OCI-LY1 (cell line): ENCODE data around the gene POU5F1.

Experiments
- H2AFZ ChIP-seq: fragments of 200-600 bp; sonication (generic), shearing (Covaris generic); 2 replicates; pipeline ENCODE4 v1.6.0; 2014; ENCODE audit warnings: antibody characterized with exemption, mild to moderate bottlenecking, low read length
- H3F3A ChIP-seq: fragments of 200-600 bp; sonication (generic), shearing (Covaris generic); 2 replicates; pipeline ENCODE4 v1.6.0; 2014; ENCODE audit warnings: mild to moderate bottlenecking, antibody characterized with exemption, low read length, moderate library complexity; ENCODE audit not compliant: insufficient read depth
- H3K27ac ChIP-seq: fragments of 200-600 bp; sonication (generic); 2 replicates; pipeline ENCODE4 v1.5.1; 2014; ENCODE audit warnings: low read length, mixed run types, mild to moderate bottlenecking, low read depth; ENCODE audit not compliant: poor library complexity, severe bottlenecking
- H3K27me3 ChIP-seq: fragments of 200-600 bp; sonication (generic); 2 replicates; pipeline ENCODE4 v1.6.0; 2014; ENCODE audit warnings: antibody characterized with exemption, mild to moderate bottlenecking, low read length, moderate library complexity; ENCODE audit not compliant: insufficient read depth
- H3K36me3 ChIP-seq: fragments of 200-600 bp; sonication (generic); 2 replicates; pipeline ENCODE4 v1.6.1; 2014; ENCODE audit warnings: mild to moderate bottlenecking, antibody characterized with exemption, low read length, moderate library complexity, mixed read lengths; ENCODE audit not compliant: insufficient read depth
- H3K4me1 ChIP-seq: fragments of 200-600 bp; sonication (generic); 2 replicates; pipeline ENCODE4 v1.5.1; 2014; ENCODE audit warnings: mild to moderate bottlenecking, low read length, moderate library complexity; ENCODE audit not compliant: insufficient read depth, severe bottlenecking
- H3K4me2 ChIP-seq: fragments of 200-600 bp; sonication (generic), shearing (Covaris generic); 2 replicates; pipeline ENCODE4 v1.6.1; 2014; ENCODE audit warnings: low read length
- H3K4me3 ChIP-seq: fragments of 200-600 bp; sonication (generic); 2 replicates; pipeline ENCODE4 v1.5.1; 2014; ENCODE audit warnings: low read length, low read depth, mild to moderate bottlenecking, mixed read lengths; ENCODE audit not compliant: poor library complexity, severe bottlenecking
- H3K79me2 ChIP-seq: fragments of 200-600 bp; shearing (Covaris generic); 2 replicates; pipeline ENCODE4 v1.6.1; 2016; ENCODE audit warnings: mixed run types, low read length, mixed read lengths; ENCODE audit not compliant: insufficient read depth
- H3K9ac ChIP-seq: fragments of 200-600 bp; sonication (generic), shearing (Covaris generic); 2 replicates; pipeline ENCODE4 v1.6.1; 2014; ENCODE audit warnings: mild to moderate bottlenecking, low read length, mixed read lengths
- H3K9me2 ChIP-seq: fragments of 200-600 bp; sonication (generic), shearing (Covaris generic); 2 replicates; pipeline ENCODE4 v1.6.1; 2014; ENCODE audit warnings: low read depth, mild to moderate bottlenecking, low read length, mixed read lengths
- H3K9me3 ChIP-seq: fragments of 200-600 bp; shearing (Covaris generic); 2 replicates; pipeline ENCODE4 v1.6.1; 2014; ENCODE audit warnings: low read length, mixed read lengths
- H4K20me1 ChIP-seq: fragments of 200-600 bp; sonication (generic), shearing (Covaris generic); 2 replicates; pipeline ENCODE4 v1.6.0; 2016; ENCODE audit warnings: mild to moderate bottlenecking, low read length; ENCODE audit not compliant: insufficient read depth
- CTCF ChIP-seq: fragments of 200-600 bp; sonication (generic), shearing (Covaris generic); IDR thresholded peaks from 2 replicates; pipeline ENCODE4 v1.5.1; 2017; ENCODE audit warnings: mild to moderate bottlenecking, antibody characterized with exemption, low read length, moderate library complexity, mixed read lengths
- EZH2 ChIP-seq: fragments of 200-600 bp; sonication (generic), shearing (Covaris generic); IDR thresholded peaks from 2 replicates; pipeline ENCODE4 v1.8.0; 2017; ENCODE audit warnings: borderline replicate concordance, mixed run types, mild to moderate bottlenecking, antibody characterized with exemption, low read length, moderate library complexity, mixed read lengths

POU5F1 gene

GRCh38 chr6:31149827-31150447 lies 20.5 kb downstream of the POU5F1 start:
- Histone ChIP-seq H3K9ac (no peak overlapping the region), H4K20me1 (no peaks in the 10 kb centered on the region), H3K4me2 (no peak overlapping the region), H3K4me3 (no peak overlapping the region), H3K9me2 (no peaks in the 10 kb centered on the region), H3K27me3 (no peaks in the 10 kb centered on the region), H3K4me1 (peaks cover 15% of the 10 kb centered on the region), H3K79me2 (no peaks in the 10 kb centered on the region), H3K36me3 (peaks cover 28% of the 10 kb centered on the region; the same call in 1 of the 2 replicates), H3K27ac (no peak overlapping the region), H3F3A (no peaks in the 10 kb centered on the region), H3K9me3 (no peaks in the 10 kb centered on the region), H2AFZ (no peak overlapping the region)
- TF ChIP-seq CTCF (no peak), EZH2 (no peak)

DNA sequence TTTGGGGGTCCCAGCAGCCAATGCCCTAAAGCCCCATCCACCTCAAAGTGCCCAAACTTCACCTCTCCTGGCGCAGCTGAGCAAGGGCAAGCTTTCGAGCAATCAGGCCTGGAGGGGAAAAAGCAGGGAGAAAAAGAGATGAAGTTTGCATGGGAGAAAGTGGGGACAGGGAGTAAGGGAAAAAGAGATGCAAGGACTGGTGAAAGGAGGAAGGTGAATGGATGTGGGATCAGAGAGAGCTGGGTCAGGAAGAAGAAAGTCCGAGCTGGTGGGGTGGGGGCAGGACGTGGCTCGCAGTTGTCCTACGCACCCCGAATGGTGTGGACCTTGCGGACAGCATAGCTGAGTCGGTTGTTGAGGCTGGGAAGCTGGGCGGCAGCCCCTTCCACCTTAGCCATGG lies 25.1 kb downstream of the POU5F1 start:
- TF ChIP-seq CTCF (no peak), EZH2 (no peak)
- Histone ChIP-seq H3K36me3 (peaks cover 37% of the 10 kb centered on the region), H3K27me3 (no peaks in the 10 kb centered on the region), H2AFZ (no peak overlapping the region), H3K4me2 (no peak overlapping the region), H3K27ac (no peak overlapping the region), H3K4me3 (no peak overlapping the region), H3K9me2 (no peaks in the 10 kb centered on the region), H3K79me2 (no peaks in the 10 kb centered on the region), H3F3A (no peaks in the 10 kb centered on the region), H3K9ac (no peak overlapping the region), H3K9me3 (no peaks in the 10 kb centered on the region), H4K20me1 (no peaks in the 10 kb centered on the region), H3K4me1 (no peaks in the 10 kb centered on the region)

- no peak for TF ChIP-seq EZH2
- TF ChIP-seq CTCF, result no peak
- no peaks in the 10 kb centered on the region for H3K27me3 ChIP-seq
- H3K9me2 ChIP-seq, result no peaks in the 10 kb centered on the region
- H3K36me3 ChIP-seq, result peaks cover 35% of the 10 kb centered on the region
- H4K20me1 ChIP-seq, result no peaks in the 10 kb centered on the region
- H3K79me2 ChIP-seq, result no peaks in the 10 kb centered on the region
- H3K4me3 ChIP-seq, result no peak overlapping the region
- no peaks in the 10 kb centered on the region for H3K9me3 ChIP-seq
- no peak overlapping the region for H2AFZ ChIP-seq
- H3K4me1 ChIP-seq, result no peaks in the 10 kb centered on the region
- H3K4me2 ChIP-seq, result no peak overlapping the region
- no peaks in the 10 kb centered on the region for H3F3A ChIP-seq
- no peak overlapping the region for H3K27ac ChIP-seq
- no peak overlapping the region for H3K9ac ChIP-seq
Measured at GRCh38 chr6:31144970-31145340, 25.5 kb downstream of the POU5F1 start.
